IPS DF 6.9 (cell line): ENCODE data around the gene TCF4.

Source experiments
- DNase-seq: peaks from one replicate; pipeline ENCODE4 v3.0.0-alpha.2; 2013; ENCODE audit warnings: low read depth, low spot score
- H3K27ac ChIP-seq: one replicate; pipeline ENCODE4 v1.5.1; 2013; ENCODE audit warnings: low read length, control low read depth
- H3K27me3 ChIP-seq: 2 replicates; pipeline ENCODE4 v1.6.1; 2013; ENCODE audit warnings: mild to moderate bottlenecking, low read length; ENCODE audit not compliant: control insufficient read depth, insufficient read depth
- H3K36me3 ChIP-seq: 2 replicates; pipeline ENCODE4 v1.6.1; 2013; ENCODE audit warnings: low read length; ENCODE audit not compliant: control insufficient read depth, insufficient read depth
- H3K4me1 ChIP-seq: 2 replicates; pipeline ENCODE4 v1.6.1; 2013; ENCODE audit warnings: low read length; ENCODE audit not compliant: control insufficient read depth, insufficient read depth
- H3K4me3 ChIP-seq: 2 replicates; pipeline ENCODE4 v1.5.1; 2013; ENCODE audit warnings: mild to moderate bottlenecking, low read length
- H3K9me3 ChIP-seq: 2 replicates; pipeline ENCODE4 v1.6.1; 2013; ENCODE audit warnings: low read length, inconsistent platforms; ENCODE audit not compliant: control insufficient read depth, insufficient read depth
- WGBS: extraction: QIAGEN DNeasy Blood & Tissue Kit; methylation state at CpG from one replicate; pipeline ENCODE4 v1.1.7; 2013; ENCODE audit warnings: mixed read lengths, missing lambda C conversion rate; ENCODE audit not compliant: insufficient read length, insufficient coverage; 5-methylcytosine and 5-hydroxymethylcytosine counted together

Gene TCF4

GRCh38 chr18:55317864-55318263 lies 270.1 kb downstream of the TCF4 start:
- DNase-seq = no peak
- H3K36me3 ChIP-seq = no peaks in the 10 kb centered on the region
- no peak overlapping the region for H3K27ac ChIP-seq
- no peak overlapping the region for H3K4me3 ChIP-seq
- peaks cover 4% of the 10 kb centered on the region; the same call in 1 of the 2 replicates for H3K4me1 ChIP-seq
- no CpG with 5 or more reads among the region's 6 CpGs for WGBS
- no peaks in the 10 kb centered on the region for H3K9me3 ChIP-seq
- H3K27me3 ChIP-seq = no peaks in the 10 kb centered on the region

DNA sequence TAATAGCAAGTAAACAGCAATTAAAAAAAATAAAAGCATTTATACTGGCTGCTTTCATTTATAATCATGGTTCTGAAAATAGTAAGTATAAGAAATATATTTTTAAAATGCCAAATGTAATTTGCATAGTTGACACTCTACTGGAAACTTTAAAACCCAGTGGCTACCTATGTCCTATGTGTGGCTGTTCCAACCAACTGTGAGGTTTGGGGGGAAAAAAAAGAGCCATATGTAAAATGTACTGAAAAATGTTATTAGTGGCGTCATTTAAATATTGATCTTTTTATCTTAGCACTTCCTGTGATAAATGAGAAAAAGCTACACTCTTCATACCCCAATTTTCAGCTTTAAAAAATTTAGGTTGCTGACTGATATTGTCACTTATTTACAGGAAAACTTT lies 270.7 kb downstream of the TCF4 start:
- Histone ChIP-seq H3K27ac (no peak overlapping the region), H3K4me1 (peaks cover 2% of the 10 kb centered on the region; the same call in 1 of the 2 replicates)
- WGBS = no CpG with 5 or more reads among the region's 1 CpG

GRCh38 chr18:55316486-55317184 lies 271.4 kb downstream of the TCF4 start:
- Histone ChIP-seq H3K27me3 (no peaks in the 10 kb centered on the region), H3K4me3 (no peak overlapping the region), H3K9me3 (no peaks in the 10 kb centered on the region), H3K4me1 (peaks cover 2% of the 10 kb centered on the region; the same call in 1 of the 2 replicates), H3K36me3 (no peaks in the 10 kb centered on the region), H3K27ac (no peak overlapping the region)
- WGBS = no CpG with 5 or more reads among the region's 4 CpGs
- no peak for DNase-seq

More for the DNA sequence above, 270.7 kb downstream of the TCF4 start:
- Histone ChIP-seq H3K4me3 (no peak overlapping the region), H3K27me3 (no peaks in the 10 kb centered on the region), H3K9me3 (no peaks in the 10 kb centered on the region), H3K36me3 (no peaks in the 10 kb centered on the region)
- no peak for DNase-seq

- H3K4me3 ChIP-seq = no peak overlapping the region
- no peaks in the 10 kb centered on the region for H3K9me3 ChIP-seq
- no peaks in the 10 kb centered on the region for H3K36me3 ChIP-seq
- no peak overlapping the region for H3K27ac ChIP-seq
- no peaks in the 10 kb centered on the region for H3K27me3 ChIP-seq
- H3K4me1 ChIP-seq = peaks cover 4% of the 10 kb centered on the region; the same call in 1 of the 2 replicates
- no peak for DNase-seq
Observed at GRCh38 chr18:55314615-55315237, 273.3 kb downstream of the TCF4 start.

DNA sequence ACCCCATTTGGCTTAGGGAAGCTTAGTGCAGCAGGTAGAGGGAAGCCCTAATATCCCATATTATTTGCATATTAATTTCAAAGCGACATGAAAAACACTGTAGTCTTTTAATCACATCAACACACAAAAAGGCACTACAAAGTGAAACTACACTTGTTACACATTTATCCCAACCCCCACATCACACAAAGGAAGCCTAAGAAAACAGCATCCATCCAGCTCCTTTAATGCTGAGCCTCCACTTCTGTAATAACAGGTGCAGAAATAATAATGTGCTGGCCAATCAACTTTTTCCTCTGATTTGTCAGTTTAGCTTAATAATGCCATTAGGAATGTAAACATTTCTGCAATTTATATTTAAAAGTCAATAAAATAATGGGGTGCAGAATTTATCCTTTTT lies 274.0 kb downstream of the TCF4 start:
- H3K27me3 ChIP-seq = no peaks in the 10 kb centered on the region
- WGBS = no CpG with 5 or more reads among the region's 1 CpG
- no peaks in the 10 kb centered on the region for H3K36me3 ChIP-seq
- H3K9me3 ChIP-seq = no peaks in the 10 kb centered on the region
- H3K27ac ChIP-seq = no peak overlapping the region
- peaks cover 4% of the 10 kb centered on the region; the same call in 1 of the 2 replicates for H3K4me1 ChIP-seq
- no peak overlapping the region for H3K4me3 ChIP-seq
- DNase-seq = no peak

DNA sequence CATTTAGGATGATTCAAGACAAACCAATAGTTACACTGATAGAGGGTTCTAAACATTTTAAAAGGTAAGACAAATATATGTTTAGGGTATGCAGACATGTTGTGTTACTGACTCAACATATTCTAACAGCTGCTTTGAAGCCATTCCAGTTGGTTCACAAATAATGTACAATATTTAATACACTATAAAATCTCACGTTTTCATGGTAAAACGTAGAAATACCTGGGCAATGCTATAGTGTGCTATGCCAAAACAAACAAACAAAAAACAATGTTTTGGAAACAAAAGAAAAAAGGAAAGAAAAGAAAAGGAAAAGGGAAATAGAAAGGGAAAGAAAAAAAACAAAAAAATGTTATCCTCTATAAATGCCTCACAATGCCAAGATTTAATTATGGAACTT lies 277.1 kb downstream of the TCF4 start:
- Histone ChIP-seq H3K27ac (no peak overlapping the region), H3K4me1 (peaks cover 4% of the 10 kb centered on the region; the same call in 1 of the 2 replicates), H3K36me3 (no peaks in the 10 kb centered on the region), H3K27me3 (no peaks in the 10 kb centered on the region), H3K4me3 (no peak overlapping the region), H3K9me3 (no peaks in the 10 kb centered on the region)
- DNase-seq = no peak
- WGBS = no CpG with 5 or more reads among the region's 2 CpGs

- DNase-seq = no peak
- H3K27ac ChIP-seq = no peak overlapping the region
- H3K4me1 ChIP-seq = peaks cover 4% of the 10 kb centered on the region; the same call in 1 of the 2 replicates
- H3K27me3 ChIP-seq = no peaks in the 10 kb centered on the region
- H3K9me3 ChIP-seq = no peaks in the 10 kb centered on the region
- no peak overlapping the region for H3K4me3 ChIP-seq
- WGBS = no CpG with 5 or more reads among the region's 4 CpGs
- H3K36me3 ChIP-seq = no peaks in the 10 kb centered on the region
Observed at GRCh38 chr18:55310044-55310676, 277.8 kb downstream of the TCF4 start.

- Histone ChIP-seq H3K4me3 (no peak overlapping the region), H3K4me1 (peaks cover 4% of the 10 kb centered on the region; the same call in 1 of the 2 replicates), H3K9me3 (no peaks in the 10 kb centered on the region), H3K27me3 (no peaks in the 10 kb centered on the region), H3K27ac (no peak overlapping the region), H3K36me3 (no peaks in the 10 kb centered on the region)
- DNase-seq = no peak
- WGBS = no CpG with 5 or more reads among the region's 4 CpGs
Observed at GRCh38 chr18:55309249-55309648, 278.7 kb downstream of the TCF4 start.

DNA sequence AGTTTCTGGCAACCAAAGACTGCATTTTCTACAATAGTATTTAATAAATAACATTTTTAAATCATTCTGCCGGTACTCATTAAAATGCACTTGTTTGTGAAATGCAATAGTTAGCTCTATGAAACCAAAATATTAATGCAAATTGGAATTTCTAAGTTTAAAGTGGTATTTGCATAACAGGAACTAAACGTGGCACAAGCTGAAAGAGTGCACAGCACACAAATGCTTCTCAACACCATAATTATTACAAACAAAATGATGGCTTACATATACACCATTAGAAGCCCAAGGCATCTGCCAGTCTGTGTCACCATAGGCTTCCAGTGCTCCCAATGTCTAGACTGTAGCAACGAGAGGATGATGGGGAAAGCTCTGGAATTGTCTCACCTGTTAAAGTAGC lies 280.5 kb downstream of the TCF4 start:
- Histone ChIP-seq H3K4me1 (peaks cover 3% of the 10 kb centered on the region; the same call in 1 of the 2 replicates), H3K36me3 (no peaks in the 10 kb centered on the region), H3K27me3 (no peaks in the 10 kb centered on the region), H3K27ac (no peak overlapping the region), H3K4me3 (no peak overlapping the region), H3K9me3 (no peaks in the 10 kb centered on the region)
- no CpG with 5 or more reads among the region's 3 CpGs for WGBS
- DNase-seq = no peak

DNA sequence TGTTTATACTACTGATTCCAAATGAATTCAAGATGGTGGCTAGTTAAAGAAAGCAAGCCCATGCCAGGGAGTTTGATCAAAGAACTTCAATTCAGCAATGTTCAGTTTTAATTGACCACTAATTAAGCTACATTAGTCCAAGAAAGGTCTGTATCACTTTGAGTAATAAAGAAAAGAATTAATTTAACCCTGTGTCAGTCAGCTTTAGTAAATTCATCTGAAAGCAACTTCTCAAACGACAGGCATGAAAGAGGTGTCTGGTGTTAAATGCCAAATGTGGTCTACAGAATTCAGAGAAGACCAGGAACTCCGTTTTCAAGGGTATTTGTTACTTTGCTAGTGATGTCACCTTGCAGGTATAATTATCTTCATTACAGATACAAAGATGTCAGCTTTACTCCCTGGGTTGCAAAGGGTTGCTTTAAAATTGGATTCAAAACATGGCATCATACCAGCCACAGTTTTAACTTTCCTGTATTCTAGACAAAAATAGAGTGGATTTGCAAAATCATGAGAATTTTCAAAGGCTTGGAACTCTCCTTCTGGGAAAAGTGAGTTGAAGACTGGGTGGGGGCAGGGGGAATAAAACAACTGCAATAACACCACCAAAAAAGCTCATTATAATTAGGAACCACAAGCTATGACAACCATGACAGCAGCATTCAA lies 281.5 kb downstream of the TCF4 start:
- no peaks in the 10 kb centered on the region for H3K9me3 ChIP-seq
- H3K27ac ChIP-seq = no peak overlapping the region
- H3K36me3 ChIP-seq = no peaks in the 10 kb centered on the region
- WGBS = no CpG with 5 or more reads among the region's 2 CpGs
- no peak overlapping the region for H3K4me3 ChIP-seq
- no peak for DNase-seq
- no peaks in the 10 kb centered on the region for H3K27me3 ChIP-seq
- peaks cover 8% of the 10 kb centered on the region; the same call in 1 of the 2 replicates for H3K4me1 ChIP-seq
